Neural cell (in vitro differentiated cells): ENCODE measurements around the gene NF2. TPM values are rescaled to one million over a fixed set of nuclear protein-coding genes. Genes with fewer than 3 reads are reported as not detected.

ENCODE experiments used
- H2AFZ ChIP-seq: fragments of 200-600, 300-800 bp; sonication (generic), shearing (Covaris generic); 2 replicates; pipeline ENCODE4 v1.6.0; 2014; ENCODE audit warnings: low read depth, mild to moderate bottlenecking, antibody characterized with exemption, low read length, moderate library complexity
- H3F3A ChIP-seq: fragments of 200-600 bp; shearing (Covaris generic); 2 replicates; pipeline ENCODE4 v1.6.1; 2016; ENCODE audit warnings: mild to moderate bottlenecking, moderate library complexity, mixed read lengths, antibody characterized with exemption, low read length; ENCODE audit not compliant: insufficient read depth, poor library complexity, severe bottlenecking
- H3K27ac ChIP-seq: fragments of 200-600, 300-800 bp; sonication (generic), shearing (Covaris generic); 2 replicates; pipeline ENCODE4 v1.5.1; 2014; ENCODE audit warnings: mild to moderate bottlenecking, low read length, moderate library complexity
- H3K27me3 ChIP-seq: fragments of 300-800, 200-600 bp; sonication (generic), shearing (Covaris generic); 2 replicates; pipeline ENCODE4 v1.6.0; 2014; ENCODE audit warnings: mild to moderate bottlenecking, low read depth, low read length, moderate library complexity; ENCODE audit not compliant: insufficient read depth
- H3K36me3 ChIP-seq: fragments of 300-800, 200-600 bp; sonication (generic), shearing (Covaris generic); 2 replicates; pipeline ENCODE4 v1.5.1; 2014; ENCODE audit warnings: mild to moderate bottlenecking, antibody characterized with exemption, low read length, moderate library complexity; ENCODE audit not compliant: insufficient read depth
- H3K4me2 ChIP-seq: fragments of 300-800, 200-600 bp; sonication (generic), shearing (Covaris generic); 2 replicates; pipeline ENCODE4 v1.6.0; 2014; ENCODE audit warnings: mild to moderate bottlenecking, low read length
- H3K4me3 ChIP-seq: fragments of 300-800, 200-600 bp; sonication (generic), shearing (Covaris generic); 2 replicates; pipeline ENCODE4 v1.5.1; 2014; ENCODE audit warnings: mild to moderate bottlenecking, low read length, moderate library complexity
- H3K79me2 ChIP-seq: fragments of 200-600 bp; shearing (Covaris generic); replicated peaks from 2 replicates; pipeline ENCODE4 v1.6.0; 2014; ENCODE audit warnings: mild to moderate bottlenecking, low read length, moderate library complexity; ENCODE audit not compliant: insufficient read depth
- H3K9ac ChIP-seq: fragments of 300-800, 200-600 bp; sonication (generic), shearing (Covaris generic); 2 replicates; pipeline ENCODE4 v1.6.1; 2016; ENCODE audit warnings: mild to moderate bottlenecking, low read length, mixed read lengths
- H3K9me2 ChIP-seq: fragments of 200-600 bp; shearing (Covaris generic); 2 replicates; pipeline ENCODE4 v1.6.1; 2016; ENCODE audit warnings: mild to moderate bottlenecking, low read length, mixed read lengths; ENCODE audit not compliant: insufficient read depth
- H3K9me3 ChIP-seq: fragments of 200-600, 300-800 bp; sonication (generic), shearing (Covaris generic); 2 replicates; pipeline ENCODE4 v1.6.1; 2016; ENCODE audit warnings: mild to moderate bottlenecking, mixed run types, low read length, moderate library complexity, mixed read lengths
- H4K20me1 ChIP-seq: fragments of 200-600 bp; shearing (Covaris generic); 2 replicates; pipeline ENCODE4 v1.6.1; 2016; ENCODE audit warnings: mild to moderate bottlenecking, mixed run types; ENCODE audit not compliant: insufficient read depth
- CTCF ChIP-seq: fragments of 450-650 bp; IDR thresholded peaks from 2 replicates; pipeline ENCODE4 v1.5.1; 2014; ENCODE audit warnings: antibody characterized with exemption, mild to moderate bottlenecking, moderate library complexity; ENCODE audit not compliant: poor library complexity, severe bottlenecking
- EP300 ChIP-seq: fragments of 450-650 bp; conservative IDR thresholded peaks from 2 replicates; pipeline ENCODE4 v1.6.1; 2014; ENCODE audit warnings: antibody characterized with exemption, mild to moderate bottlenecking, moderate library complexity; ENCODE audit not compliant: poor library complexity, severe bottlenecking
- EZH2 ChIP-seq: fragments of 200-600, 300-800 bp; shearing (Covaris generic), sonication (generic); IDR thresholded peaks from 2 replicates; pipeline ENCODE4 v1.6.1; 2014; ENCODE audit warnings: antibody characterized with exemption, low read length, borderline replicate concordance, mild to moderate bottlenecking; ENCODE audit not compliant: insufficient read depth, poor library complexity, severe bottlenecking
- MXI1 ChIP-seq: fragments of 450-650 bp; conservative IDR thresholded peaks from 2 replicates; pipeline ENCODE4 v1.6.1; 2014; ENCODE audit warnings: antibody characterized with exemption, mild to moderate bottlenecking; ENCODE audit not compliant: poor library complexity, severe bottlenecking
- POLR2AphosphoS5 ChIP-seq: IDR thresholded peaks from 2 replicates; pipeline ENCODE4 v1.6.1; 2012
- RAD21 ChIP-seq: fragments of 450-650 bp; conservative IDR thresholded peaks from 2 replicates; pipeline ENCODE4 v1.6.1; 2014; ENCODE audit warnings: antibody characterized with exemption, mild to moderate bottlenecking, moderate library complexity
- REST ChIP-seq: IDR thresholded peaks from 2 replicates; pipeline ENCODE4 v1.6.1; 2012; ENCODE audit warnings: borderline replicate concordance
- SMC3 ChIP-seq: fragments of 450-650 bp; conservative IDR thresholded peaks from 2 replicates; pipeline ENCODE4 v1.6.1; 2014; ENCODE audit warnings: antibody characterized with exemption, mild to moderate bottlenecking, moderate library complexity; ENCODE audit not compliant: poor library complexity
- TAF1 ChIP-seq: IDR thresholded peaks from 2 replicates; pipeline ENCODE4 v1.6.1; 2012; ENCODE audit warnings: low read depth
- polyA plus RNA-seq: library from polyadenylated mRNA; depleted of rRNA; stranded (reverse); fragments of >200 nt; gene quantifications from 2 replicates; pipeline ENCODE4 v1.2.3, GENCODE V29; 2014

Gene NF2
- polyA plus RNA-seq, 1 donor from 2014 or later, result 18.7 TPM

DNA sequence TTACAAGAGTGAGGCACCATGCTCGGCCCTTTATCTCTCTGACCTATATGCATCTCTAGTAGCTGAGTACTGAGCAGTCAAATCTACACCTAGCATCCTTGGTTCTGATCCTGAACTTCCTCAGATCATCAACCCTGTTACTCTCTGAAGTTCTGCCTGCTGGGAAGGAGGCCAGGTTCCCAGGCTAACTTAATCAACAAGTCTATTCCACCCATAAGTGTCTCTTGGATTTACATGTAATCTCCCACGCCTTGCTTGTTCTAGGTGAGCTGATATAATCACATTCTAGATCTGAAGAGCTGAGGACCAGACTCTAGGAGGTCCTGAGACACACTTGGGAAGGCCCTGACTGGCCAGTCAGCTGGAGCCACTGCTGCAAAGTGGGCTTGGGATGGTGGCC, 138.5 kb downstream of the NF2 start:
- Histone ChIP-seq H3K9me2 (no peaks in the 10 kb centered on the region), H3K27ac (no peak overlapping the region), H3K79me2 (no peaks in the 10 kb centered on the region), H3K4me2 (no peak overlapping the region), H3K27me3 (no peaks in the 10 kb centered on the region), H3K9me3 (no peaks in the 10 kb centered on the region), H3K36me3 (no peaks in the 10 kb centered on the region), H3K4me3 (no peak overlapping the region), H3F3A (no peaks in the 10 kb centered on the region), H3K9ac (no peak overlapping the region), H4K20me1 (no peaks in the 10 kb centered on the region), H2AFZ (no peak overlapping the region)
- no peak for TF ChIP-seq SMC3
- no peak for TF ChIP-seq TAF1
- no peak for TF ChIP-seq POLR2AphosphoS5
- TF ChIP-seq MXI1, result no peak
- TF ChIP-seq RAD21, result no peak

- no peaks in the 10 kb centered on the region for H3K36me3 ChIP-seq
Measured at GRCh38 chr22:29742326-29742725, 138.9 kb downstream of the NF2 start.

More at GRCh38 chr22:29742326-29742725, 138.9 kb downstream of the NF2 start:
- TF ChIP-seq CTCF (no peak), REST (no peak), TAF1 (no peak), EZH2 (no peak), MXI1 (no peak), EP300 (no peak), RAD21 (no peak), POLR2AphosphoS5 (no peak), SMC3 (no peak)
- H3K9me3 ChIP-seq, result no peaks in the 10 kb centered on the region
- no peaks in the 10 kb centered on the region for H4K20me1 ChIP-seq
- no peak overlapping the region for H3K27ac ChIP-seq
- no peak overlapping the region for H3K4me2 ChIP-seq
- no peaks in the 10 kb centered on the region for H3K79me2 ChIP-seq
- no peaks in the 10 kb centered on the region for H3K9me2 ChIP-seq
- no peaks in the 10 kb centered on the region for H3K27me3 ChIP-seq
- H3K4me3 ChIP-seq, result no peak overlapping the region
- no peak overlapping the region for H3K9ac ChIP-seq
- H3F3A ChIP-seq, result no peaks in the 10 kb centered on the region
- no peak overlapping the region for H2AFZ ChIP-seq
